Stimulated activated CD8-positive, alpha-beta memory T cell treated with anti-CD3 and anti-CD28 coated beads, Interleukin-15, amount 100 ng/mL, for 4 hours (primary cell): ENCODE results near the gene ABHD15.
A peak's percentile ranks its signal among the peaks of the same experiment; 100 is the strongest.
"Not testable (repeated sequence)": the region's sequence is repeated elsewhere in the genome, so short reads cannot be mapped to it uniquely, and the experiment has no call there.

Experiments
- DNase-seq, 2 donors: peaks; one replicate each; pipeline ENCODE4 v3.0.0-alpha.2; 2020; ENCODE audit warnings: low read depth in 2 of 2

The ABHD15 gene

GRCh38 chr17:29571486-29571882 lies 4.6 kb upstream of the ABHD15 start:
- DNase-seq, result no peak

GRCh38 chr17:29570521-29570920 lies 3.7 kb upstream of the ABHD15 start:
- DNase-seq, result no peak

- no peak for DNase-seq
Measured at GRCh38 chr17:29569245-29569950, 2.6 kb upstream of the ABHD15 start.

GRCh38 chr17:29568331-29569244 lies 1.8 kb upstream of the ABHD15 start, which contains the start of gene TP53I13:
Gene TP53I13 (plus strand): TSS chr17:29568701. CDS start chr17:29568759, 58 bp downstream.
- DNase-seq, result peak; percentile 84 to 85

GRCh38 chr17:29567554-29568330 lies 905 bp upstream of the ABHD15 start:
- DNase-seq, result peak; percentile 56 to 60

GRCh38 chr17:29567304-29567553 lies 392 bp upstream of the ABHD15 start:
- no peak for DNase-seq

GRCh38 chr17:29565643-29566472 lies 979 bp downstream of the ABHD15 start:
- DNase-seq, result no peak

- no peak for DNase-seq
Measured at GRCh38 chr17:29563816-29564215, 3.0 kb downstream of the ABHD15 start.

GRCh38 chr17:29562615-29563014 lies 4.2 kb downstream of the ABHD15 start:
- no peak for DNase-seq

- no peak for DNase-seq
Measured at GRCh38 chr17:29561554-29562517, 5.0 kb downstream of the ABHD15 start.

GRCh38 chr17:29560316-29560715 lies 6.5 kb downstream of the ABHD15 start:
- no peak for DNase-seq

- DNase-seq, result no peak
Measured at GRCh38 chr17:29559640-29560039, 7.2 kb downstream of the ABHD15 start.

- not testable (repeated sequence) for DNase-seq
Measured at GRCh38 chr17:29558139-29558538, 8.7 kb downstream of the ABHD15 start.

GRCh38 chr17:29557739-29558116 lies 9.1 kb downstream of the ABHD15 start:
- no peak for DNase-seq

GRCh38 chr17:29557085-29557738 lies 9.6 kb downstream of the ABHD15 start:
- no peak for DNase-seq

GRCh38 chr17:29555840-29556239 lies 11.0 kb downstream of the ABHD15 start:
- no peak for DNase-seq

GRCh38 chr17:29549177-29549923 lies 17.5 kb downstream of the ABHD15 start:
- DNase-seq, result no peak

- DNase-seq, result no peak
Measured at GRCh38 chr17:29546830-29547229, 20.0 kb downstream of the ABHD15 start.

GRCh38 chr17:29546085-29546484 lies 20.8 kb downstream of the ABHD15 start:
- no peak for DNase-seq
